Trophoblast cell (in vitro differentiated cells and primary cell): ENCODE results near the gene SIX6.

Experiments used
- DNase-seq, 2 donors: peaks; one replicate each; pipeline ENCODE4 v3.0.0-alpha.2; 2016
- H2AFZ ChIP-seq: 2 replicates; pipeline ENCODE4 v1.6.1; 2013; ENCODE audit warnings: low read length, moderate library complexity, mild to moderate bottlenecking; ENCODE audit not compliant: insufficient read depth, poor library complexity
- H2AK5ac ChIP-seq: 2 replicates; pipeline ENCODE4 v1.6.1; 2013; ENCODE audit warnings: mild to moderate bottlenecking, low read length
- H2BK120ac ChIP-seq: 2 replicates; pipeline ENCODE4 v1.6.1; 2013; ENCODE audit warnings: low read length, mild to moderate bottlenecking, moderate library complexity; ENCODE audit not compliant: insufficient read depth, poor library complexity
- H2BK12ac ChIP-seq: 2 replicates; pipeline ENCODE4 v1.6.1; 2013; ENCODE audit warnings: mild to moderate bottlenecking, low read length, moderate library complexity
- H2BK5ac ChIP-seq: 2 replicates; pipeline ENCODE4 v1.6.1; 2013; ENCODE audit warnings: low read length, low read depth, moderate library complexity, mild to moderate bottlenecking; ENCODE audit not compliant: poor library complexity
- H3K14ac ChIP-seq: 2 replicates; pipeline ENCODE4 v1.6.1; 2013; ENCODE audit warnings: mild to moderate bottlenecking, low read length
- H3K18ac ChIP-seq: 2 replicates; pipeline ENCODE4 v1.6.1; 2013; ENCODE audit warnings: mild to moderate bottlenecking, low read length
- H3K23ac ChIP-seq: 2 replicates; pipeline ENCODE4 v1.6.1; 2013; ENCODE audit warnings: low read length
- H3K27ac ChIP-seq: 2 replicates; pipeline ENCODE4 v1.5.1; 2013; ENCODE audit warnings: low read depth, mild to moderate bottlenecking, inconsistent platforms, low read length, moderate library complexity
- H3K27me3 ChIP-seq: 2 replicates; pipeline ENCODE4 v1.6.1; 2013; ENCODE audit warnings: inconsistent platforms, mild to moderate bottlenecking, low read length, moderate library complexity; ENCODE audit not compliant: insufficient read depth
- H3K36me3 ChIP-seq, 2 experiments: 1 replicate in 1 of 2; 2 replicates in 1 of 2; pipeline ENCODE4 v1.6.1; 2013; ENCODE audit warnings: low read length in 2 of 2, mild to moderate bottlenecking in 2 of 2, moderate library complexity in 1 of 2; ENCODE audit not compliant: insufficient read depth in 2 of 2, control insufficient read depth in 1 of 2
- H3K4ac ChIP-seq: 2 replicates; pipeline ENCODE4 v1.6.1; 2013; ENCODE audit warnings: low read depth, mild to moderate bottlenecking, low read length, moderate library complexity
- H3K4me1 ChIP-seq, 2 experiments: 1 replicate in 1 of 2; 2 replicates in 1 of 2; pipeline ENCODE4 v1.6.1; 2013; ENCODE audit warnings: low read length in 2 of 2, mild to moderate bottlenecking in 2 of 2, moderate library complexity in 1 of 2; ENCODE audit not compliant: insufficient read depth in 2 of 2, control insufficient read depth in 1 of 2
- H3K4me2 ChIP-seq: 2 replicates; pipeline ENCODE4 v1.6.1; 2013; ENCODE audit warnings: inconsistent platforms, mild to moderate bottlenecking, low read length, moderate library complexity
- H3K4me3 ChIP-seq: 2 replicates; pipeline ENCODE4 v1.5.1; 2013; ENCODE audit warnings: mild to moderate bottlenecking, low read depth, low read length, inconsistent platforms
- H3K79me1 ChIP-seq: one replicate; pipeline ENCODE4 v1.6.1; 2013; ENCODE audit warnings: low read length
- H3K79me2 ChIP-seq: 2 replicates; pipeline ENCODE4 v1.6.1; 2013; ENCODE audit warnings: low read length, mild to moderate bottlenecking; ENCODE audit not compliant: control insufficient read depth, insufficient read depth, poor library complexity
- H3K9ac ChIP-seq: 2 replicates; pipeline ENCODE4 v1.6.1; 2013; ENCODE audit warnings: mild to moderate bottlenecking, low read length
- H3K9me3 ChIP-seq: 2 replicates; pipeline ENCODE4 v1.6.1; 2013; ENCODE audit warnings: low read depth, mild to moderate bottlenecking, control low read depth, inconsistent platforms, low read length; ENCODE audit not compliant: insufficient read depth
- H4K12ac ChIP-seq: 2 replicates; pipeline ENCODE4 v1.6.1; 2013; ENCODE audit warnings: low read depth, mild to moderate bottlenecking, low read length, moderate library complexity
- H4K8ac ChIP-seq: 2 replicates; pipeline ENCODE4 v1.6.1; 2013; ENCODE audit warnings: low read depth, mild to moderate bottlenecking, low read length, moderate library complexity
- H4K91ac ChIP-seq: one replicate; pipeline ENCODE4 v1.6.1; 2013; ENCODE audit warnings: low read depth, mild to moderate bottlenecking, low read length, moderate library complexity
- WGBS: extraction: QIAGEN DNeasy Blood & Tissue Kit; methylation state at CpG from one replicate; pipeline ENCODE4 v1.1.7; 2013; ENCODE audit warnings: missing lambda C conversion rate; ENCODE audit not compliant: insufficient read length, insufficient coverage; ENCODE audit errors: extremely low coverage; 5-methylcytosine and 5-hydroxymethylcytosine counted together

The SIX6 gene

DNA sequence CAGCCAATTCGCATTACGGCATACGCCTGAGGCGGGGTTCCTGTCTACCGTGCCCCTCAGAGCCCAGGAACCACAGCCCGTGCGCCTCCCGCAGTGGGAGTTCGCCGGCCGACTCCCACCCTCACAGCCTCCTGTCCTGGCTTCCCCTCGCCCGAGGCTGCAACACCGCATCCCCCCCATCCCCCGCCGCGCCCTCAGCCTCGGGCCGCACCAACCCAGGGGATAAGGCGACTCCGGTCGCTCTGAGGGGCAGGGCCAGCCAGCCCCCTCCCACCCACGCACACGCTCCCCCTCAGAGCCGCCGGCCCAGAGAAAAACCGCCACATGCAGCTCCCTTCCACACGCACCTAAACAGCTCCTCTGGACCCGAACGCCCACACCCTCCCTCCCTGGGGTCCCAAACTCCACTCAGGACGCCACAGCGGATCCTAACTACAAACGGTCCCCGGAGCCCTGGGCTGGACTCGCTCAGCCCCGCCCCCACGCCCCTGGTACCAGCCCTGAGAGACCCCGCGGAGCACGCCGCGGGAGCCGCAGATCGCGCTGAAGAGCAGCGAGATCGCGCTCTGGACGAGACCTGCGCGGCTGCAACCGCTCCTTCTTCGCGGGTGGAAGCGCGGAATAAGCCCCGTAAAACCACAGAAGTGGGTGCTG lies 23.2 kb upstream of the SIX6 start, which contains the start of gene C14orf39:
TSS of gene C14orf39 (minus strand) at position 466 of the 654 bp plus-strand sequence. CDS start 985 bp downstream, outside the sequence.
- no CpG with 5 or more reads among the region's 57 CpGs for WGBS
- peak within 1 kb of the TSS; percentile 86 for H3K9ac ChIP-seq

DNA sequence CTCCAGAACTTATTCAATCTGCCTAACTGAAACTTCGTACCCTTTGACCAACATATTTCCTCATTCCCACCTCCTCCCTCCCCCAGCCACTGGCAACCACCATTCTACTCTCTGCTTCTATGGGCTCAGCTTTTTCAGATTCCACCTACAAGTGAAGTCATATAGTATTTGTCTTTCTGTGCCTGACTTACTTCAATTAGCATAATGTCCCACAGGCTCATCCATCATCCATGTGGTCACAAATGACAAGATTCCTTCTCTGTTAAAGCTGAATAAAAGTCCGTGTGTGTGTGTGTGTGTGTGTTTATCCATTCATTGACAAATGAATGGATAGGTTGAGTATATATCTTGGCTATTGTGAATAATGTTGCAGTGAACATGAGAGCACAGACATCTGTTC lies 21.7 kb upstream of the SIX6 start:
- no peak overlapping the region for H4K8ac ChIP-seq
- H3K4me2 ChIP-seq: no peak overlapping the region
- H3K79me1 ChIP-seq: no peaks in the 10 kb centered on the region
- H3K23ac ChIP-seq: no peak overlapping the region
- no peaks in the 10 kb centered on the region for H3K36me3 ChIP-seq
- no peaks in the 10 kb centered on the region for H3K79me2 ChIP-seq
- DNase-seq: no peak
- H3K14ac ChIP-seq: no peak overlapping the region
- no peak overlapping the region for H2AK5ac ChIP-seq
- H2BK120ac ChIP-seq: no peak overlapping the region
- H3K4ac ChIP-seq: no peak overlapping the region
- no peak overlapping the region for H3K18ac ChIP-seq
- no CpG with 5 or more reads among the region's 2 CpGs for WGBS
- no peak overlapping the region for H4K12ac ChIP-seq
- no peak overlapping the region for H3K4me3 ChIP-seq
- H2BK12ac ChIP-seq: no peak overlapping the region
- H2AFZ ChIP-seq: no peak overlapping the region
- no peak overlapping the region for H4K91ac ChIP-seq
- no peaks in the 10 kb centered on the region for H3K9me3 ChIP-seq
- H3K9ac ChIP-seq: no peak overlapping the region
- peaks cover 12% of the 10 kb centered on the region for H3K27me3 ChIP-seq
- no peak overlapping the region for H3K27ac ChIP-seq
- H2BK5ac ChIP-seq: no peak overlapping the region
- H3K4me1 ChIP-seq: peaks cover 0 to 6% of the 10 kb centered on the region in 2 experiments

More for the DNA sequence above, 23.2 kb upstream of the SIX6 start, which contains the start of gene C14orf39:
- Histone ChIP-seq H3K4me1 (peaks cover 0 to 6% of the 10 kb centered on the region in 2 experiments), H3K4me2 (peak within 1 kb of the TSS; percentile 79), H2BK12ac (no peak within 1 kb of the TSS), H3K23ac (peak within 1 kb of the TSS; percentile 73), H3K9me3 (no peaks in the 10 kb centered on the region), H3K36me3 (no peaks in the 10 kb centered on the region), H3K14ac (no peak within 1 kb of the TSS), H3K27me3 (peaks cover 12% of the 10 kb centered on the region), H2AK5ac (no peak within 1 kb of the TSS), H3K27ac (no peak within 1 kb of the TSS), H2BK120ac (no peak within 1 kb of the TSS), H2BK5ac (no peak within 1 kb of the TSS), H3K4me3 (peak within 1 kb of the TSS; percentile 81), H3K4ac (no peak within 1 kb of the TSS), H2AFZ (peak within 1 kb of the TSS; percentile 66), H3K18ac (no peak within 1 kb of the TSS), H4K8ac (peak within 1 kb of the TSS; percentile 52), H3K79me1 (no peaks in the 10 kb centered on the region), H4K91ac (no peak within 1 kb of the TSS), H4K12ac (peak within 1 kb of the TSS; percentile 35), H3K79me2 (no peaks in the 10 kb centered on the region)
- DNase-seq: no peak

DNA sequence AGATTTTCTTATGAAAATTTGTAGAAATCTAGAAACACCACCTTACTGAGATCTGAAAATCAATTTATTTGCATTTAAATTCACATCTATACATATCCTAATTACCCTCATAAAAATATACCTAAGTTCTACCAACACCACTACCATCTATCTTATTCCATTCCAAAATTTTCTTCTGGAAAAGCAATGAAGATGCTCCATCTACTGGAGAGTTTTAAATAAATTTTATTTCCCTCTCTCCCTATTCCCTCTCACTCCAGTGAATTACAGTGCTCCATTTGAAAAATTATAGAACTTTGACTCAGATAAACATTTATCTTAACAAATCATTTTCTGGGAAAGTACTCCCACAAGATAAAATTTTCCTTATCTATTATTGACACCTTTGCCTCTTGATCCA lies 20.8 kb upstream of the SIX6 start:
- Histone ChIP-seq H4K91ac (no peak overlapping the region), H3K36me3 (no peaks in the 10 kb centered on the region), H3K14ac (no peak overlapping the region), H3K4me2 (no peak overlapping the region), H3K79me1 (no peaks in the 10 kb centered on the region), H2BK120ac (no peak overlapping the region), H3K79me2 (no peaks in the 10 kb centered on the region), H4K12ac (no peak overlapping the region), H3K27ac (no peak overlapping the region), H3K23ac (no peak overlapping the region), H3K9ac (no peak overlapping the region), H3K4ac (no peak overlapping the region), H3K9me3 (no peaks in the 10 kb centered on the region), H4K8ac (no peak overlapping the region), H2AFZ (no peak overlapping the region), H3K18ac (no peak overlapping the region), H3K4me1 (peaks cover 0 to 6% of the 10 kb centered on the region in 2 experiments), H3K4me3 (no peak overlapping the region), H2BK5ac (no peak overlapping the region), H2BK12ac (no peak overlapping the region), H3K27me3 (peaks cover 12% of the 10 kb centered on the region), H2AK5ac (no peak overlapping the region)
- peak in 1 of 2 donors; percentile 9 for DNase-seq

DNA sequence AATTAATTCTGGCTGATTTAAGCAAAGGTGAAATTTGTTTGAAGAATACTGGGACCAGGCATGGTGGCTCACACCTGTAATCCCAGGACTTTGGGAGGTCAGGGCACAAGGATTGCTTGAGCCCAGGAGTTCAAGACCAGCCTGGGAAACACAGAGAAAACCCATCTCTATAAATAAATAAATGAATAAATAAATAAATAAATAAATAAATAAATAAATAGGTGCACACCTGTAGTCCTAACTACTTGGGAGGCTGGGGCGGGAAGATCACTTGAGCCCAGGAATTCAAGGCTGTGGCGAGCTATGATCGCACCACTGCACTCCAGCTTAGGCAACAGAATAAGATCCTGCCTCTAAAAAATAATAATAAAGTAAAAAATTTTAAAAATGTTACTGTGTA lies 18.7 kb upstream of the SIX6 start:
- H3K36me3 ChIP-seq: no peaks in the 10 kb centered on the region
- H3K4me3 ChIP-seq: no peak overlapping the region
- H3K79me1 ChIP-seq: no peaks in the 10 kb centered on the region
- H3K27ac ChIP-seq: no peak overlapping the region
- no peak overlapping the region for H4K8ac ChIP-seq
- H2BK120ac ChIP-seq: no peak overlapping the region
- H3K27me3 ChIP-seq: peaks cover 9% of the 10 kb centered on the region
- H2AK5ac ChIP-seq: no peak overlapping the region
- H4K12ac ChIP-seq: no peak overlapping the region
- no peak overlapping the region for H3K18ac ChIP-seq
- no peak overlapping the region for H3K9ac ChIP-seq
- H3K23ac ChIP-seq: no peak overlapping the region
- no peak overlapping the region for H4K91ac ChIP-seq
- H3K4ac ChIP-seq: no peak overlapping the region
- no peak overlapping the region for H3K4me2 ChIP-seq
- no peaks in the 10 kb centered on the region for H3K9me3 ChIP-seq
- H2BK12ac ChIP-seq: no peak overlapping the region
- H3K79me2 ChIP-seq: no peaks in the 10 kb centered on the region
- no CpG with 5 or more reads among the region's 3 CpGs for WGBS
- no peak overlapping the region for H2BK5ac ChIP-seq
- no peak overlapping the region for H3K14ac ChIP-seq
- no peak for DNase-seq
- H3K4me1 ChIP-seq: peaks cover 0 to 3% of the 10 kb centered on the region in 2 experiments
- H2AFZ ChIP-seq: no peak overlapping the region
